ENCODE results near the gene RXRB. TPM values are rescaled to one million over a fixed set of nuclear protein-coding genes. Genes with fewer than 3 reads are reported as not detected.

RXRB gene
- total RNA-seq, 1 donor from 2014 or later, result 70.3 TPM

DNA sequence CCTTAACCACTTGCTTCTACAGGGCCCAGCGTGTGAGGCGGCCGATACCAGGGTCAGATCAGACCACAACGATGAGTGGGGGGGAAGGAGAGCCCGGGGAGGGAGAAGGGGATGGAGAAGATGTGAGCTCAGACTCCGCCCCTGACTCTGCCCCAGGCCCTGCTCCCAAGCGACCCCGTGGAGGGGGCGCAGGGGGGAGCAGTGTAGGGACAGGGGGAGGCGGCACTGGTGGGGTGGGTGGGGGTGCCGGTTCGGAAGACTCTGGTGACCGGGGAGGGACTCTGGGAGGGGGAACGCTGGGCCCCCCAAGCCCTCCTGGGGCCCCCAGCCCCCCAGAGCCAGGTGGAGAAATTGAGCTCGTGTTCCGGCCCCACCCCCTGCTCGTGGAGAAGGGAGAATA, 10.7 kb upstream of the RXRB start:
- H3K4me3 Mint-ChIP-seq, result no peak overlapping the region
- H3K9me3 Mint-ChIP-seq, result no peaks in the 10 kb centered on the region
- H3K36me3 Mint-ChIP-seq, result peaks cover 13% of the 10 kb centered on the region
- DNase-seq (ENCODE audit: low spot score in 2 of 2, unreplicated experiment in 2 of 2), result no peak
- H3K27me3 Mint-ChIP-seq (ENCODE audit: low read depth), result peaks cover 27% of the 10 kb centered on the region
- peaks cover 36% of the 10 kb centered on the region for H3K4me1 Mint-ChIP-seq
- TF ChIP-seq, protein P1, sequence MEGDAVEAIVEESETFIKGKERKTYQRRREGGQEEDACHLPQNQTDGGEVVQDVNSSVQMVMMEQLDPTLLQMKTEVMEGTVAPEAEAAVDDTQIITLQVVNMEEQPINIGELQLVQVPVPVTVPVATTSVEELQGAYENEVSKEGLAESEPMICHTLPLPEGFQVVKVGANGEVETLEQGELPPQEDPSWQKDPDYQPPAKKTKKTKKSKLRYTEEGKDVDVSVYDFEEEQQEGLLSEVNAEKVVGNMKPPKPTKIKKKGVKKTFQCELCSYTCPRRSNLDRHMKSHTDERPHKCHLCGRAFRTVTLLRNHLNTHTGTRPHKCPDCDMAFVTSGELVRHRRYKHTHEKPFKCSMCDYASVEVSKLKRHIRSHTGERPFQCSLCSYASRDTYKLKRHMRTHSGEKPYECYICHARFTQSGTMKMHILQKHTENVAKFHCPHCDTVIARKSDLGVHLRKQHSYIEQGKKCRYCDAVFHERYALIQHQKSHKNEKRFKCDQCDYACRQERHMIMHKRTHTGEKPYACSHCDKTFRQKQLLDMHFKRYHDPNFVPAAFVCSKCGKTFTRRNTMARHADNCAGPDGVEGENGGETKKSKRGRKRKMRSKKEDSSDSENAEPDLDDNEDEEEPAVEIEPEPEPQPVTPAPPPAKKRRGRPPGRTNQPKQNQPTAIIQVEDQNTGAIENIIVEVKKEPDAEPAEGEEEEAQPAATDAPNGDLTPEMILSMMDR (IDR thresholded peaks at IDR 0.05; ENCODE audit: unreplicated experiment), result no peak
- H3K27ac Mint-ChIP-seq, result no peak overlapping the region

DNA sequence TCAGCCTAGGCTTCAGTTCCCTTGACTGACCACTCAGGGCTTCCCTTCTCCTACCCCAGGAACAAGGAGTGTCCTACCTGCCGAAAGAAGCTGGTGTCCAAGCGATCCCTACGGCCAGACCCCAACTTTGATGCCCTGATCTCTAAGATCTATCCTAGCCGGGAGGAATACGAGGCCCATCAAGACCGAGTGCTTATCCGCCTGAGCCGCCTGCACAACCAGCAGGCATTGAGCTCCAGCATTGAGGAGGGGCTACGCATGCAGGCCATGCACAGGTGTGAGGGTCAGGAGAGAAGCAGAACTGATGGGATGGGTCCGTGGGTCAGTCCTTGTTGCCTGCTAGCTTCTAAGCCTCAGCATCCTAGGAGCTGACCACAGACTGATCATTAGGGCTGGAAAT, 9.4 kb upstream of the RXRB start:
- TF ChIP-seq, protein P1 (IDR thresholded peaks at IDR 0.05; ENCODE audit: unreplicated experiment), result no peak
- no peak for DNase-seq (ENCODE audit: low spot score in 2 of 2, unreplicated experiment in 2 of 2)
- H3K4me3 Mint-ChIP-seq, result peak overlapping the region; percentile 96
- H3K36me3 Mint-ChIP-seq, result peaks cover 13% of the 10 kb centered on the region
- H3K27ac Mint-ChIP-seq, result no peak overlapping the region
- H3K4me1 Mint-ChIP-seq, result peaks cover 44% of the 10 kb centered on the region
- peaks cover 17% of the 10 kb centered on the region for H3K27me3 Mint-ChIP-seq (ENCODE audit: low read depth)
- no peaks in the 10 kb centered on the region for H3K9me3 Mint-ChIP-seq

DNA sequence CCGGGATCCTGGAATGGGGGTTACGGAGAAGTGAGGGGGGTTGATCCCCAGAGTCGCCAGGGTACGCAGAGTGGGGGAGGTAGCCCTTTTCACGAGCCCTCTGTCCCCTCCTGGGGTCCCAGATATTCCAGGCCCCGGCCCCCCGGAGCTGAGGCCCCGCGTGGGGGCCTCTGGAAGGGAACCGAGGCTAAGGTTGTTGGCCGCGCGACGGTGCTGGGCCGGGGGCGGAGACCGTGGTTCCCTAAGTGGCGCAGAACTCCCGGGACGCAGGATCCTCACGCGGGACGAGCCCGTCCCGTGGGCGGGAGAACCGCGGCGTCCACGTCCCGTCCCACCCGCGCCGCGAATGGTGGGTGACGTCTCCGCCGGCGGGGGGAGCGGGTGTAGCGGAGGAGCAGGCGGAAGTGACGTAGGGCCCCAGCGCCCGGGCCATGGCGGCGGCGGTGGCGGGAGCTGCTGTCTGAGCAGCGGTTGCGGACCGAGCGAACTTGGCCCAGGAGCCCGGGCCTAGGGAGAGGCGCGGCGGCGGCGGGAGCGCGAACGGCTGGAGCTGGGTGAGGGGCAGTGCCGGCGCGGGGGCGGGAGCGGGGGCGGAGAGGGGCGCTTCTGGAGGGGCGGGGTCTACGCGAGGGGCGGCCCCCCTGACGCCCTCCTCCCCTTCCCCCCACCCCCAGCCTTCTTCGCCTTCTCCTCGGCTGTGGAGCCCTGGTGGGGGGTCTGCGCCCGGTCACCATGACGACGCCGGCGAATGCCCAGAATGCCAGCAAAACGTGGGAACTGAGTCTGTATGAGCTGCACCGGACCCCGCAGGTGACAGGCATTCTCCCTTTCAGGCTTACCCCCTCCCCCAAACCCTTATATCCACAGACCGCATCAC, 7.9 kb upstream of the RXRB start, which contains the start of gene RING1:
RING1 (plus strand) TSS at position 410 of the 877 bp plus-strand sequence; CDS start at position 733, 323 bp downstream.
- TF ChIP-seq, protein P1 (IDR thresholded peaks at IDR 0.05; ENCODE audit: unreplicated experiment), result no peak
- peak within 1 kb of the TSS; percentile 96 for H3K4me3 Mint-ChIP-seq
- H3K27ac Mint-ChIP-seq, result peak within 1 kb of the TSS; percentile 99
- H3K4me1 Mint-ChIP-seq, result peaks cover 44% of the 10 kb centered on the region
- DNase-seq (ENCODE audit: low spot score in 2 of 2, unreplicated experiment in 2 of 2), result peak; percentile 77 to 85
- peaks cover 13% of the 10 kb centered on the region for H3K36me3 Mint-ChIP-seq
- H3K27me3 Mint-ChIP-seq (ENCODE audit: low read depth), result peaks cover 4% of the 10 kb centered on the region
- no peaks in the 10 kb centered on the region for H3K9me3 Mint-ChIP-seq

DNA sequence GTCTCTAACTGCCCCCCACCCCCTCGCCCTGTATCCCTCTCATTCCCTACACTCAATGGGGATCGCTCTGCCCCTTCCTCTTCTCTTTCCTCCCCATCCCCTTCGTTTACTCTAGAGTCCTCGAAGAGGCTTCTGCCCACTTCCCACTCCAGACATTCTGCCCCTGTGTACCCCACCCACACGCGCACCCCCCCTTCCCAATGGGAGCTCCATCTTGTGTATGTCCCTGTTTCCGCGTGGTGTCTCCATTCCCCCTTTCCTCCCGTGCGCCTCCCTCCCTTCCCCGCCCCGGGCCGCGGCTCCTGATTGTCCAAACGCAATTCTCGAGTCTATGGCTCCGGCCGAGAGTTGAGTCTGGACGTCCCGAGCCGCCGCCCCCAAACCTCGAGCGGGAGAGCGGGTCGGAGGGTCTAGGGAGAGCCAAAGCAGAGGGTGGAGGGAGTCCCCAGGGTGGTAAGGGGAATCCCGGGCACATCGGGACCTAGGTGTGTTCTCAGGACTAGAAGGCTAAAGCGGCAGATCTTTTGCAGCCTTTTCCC, 7.2 kb upstream of the RXRB start:
- H3K36me3 Mint-ChIP-seq, result peaks cover 20% of the 10 kb centered on the region
- TF ChIP-seq, protein P1 (IDR thresholded peaks at IDR 0.05; ENCODE audit: unreplicated experiment), result no peak
- DNase-seq (ENCODE audit: low spot score in 2 of 2, unreplicated experiment in 2 of 2), result peak in 1 of 2 experiments; percentile 71

DNA sequence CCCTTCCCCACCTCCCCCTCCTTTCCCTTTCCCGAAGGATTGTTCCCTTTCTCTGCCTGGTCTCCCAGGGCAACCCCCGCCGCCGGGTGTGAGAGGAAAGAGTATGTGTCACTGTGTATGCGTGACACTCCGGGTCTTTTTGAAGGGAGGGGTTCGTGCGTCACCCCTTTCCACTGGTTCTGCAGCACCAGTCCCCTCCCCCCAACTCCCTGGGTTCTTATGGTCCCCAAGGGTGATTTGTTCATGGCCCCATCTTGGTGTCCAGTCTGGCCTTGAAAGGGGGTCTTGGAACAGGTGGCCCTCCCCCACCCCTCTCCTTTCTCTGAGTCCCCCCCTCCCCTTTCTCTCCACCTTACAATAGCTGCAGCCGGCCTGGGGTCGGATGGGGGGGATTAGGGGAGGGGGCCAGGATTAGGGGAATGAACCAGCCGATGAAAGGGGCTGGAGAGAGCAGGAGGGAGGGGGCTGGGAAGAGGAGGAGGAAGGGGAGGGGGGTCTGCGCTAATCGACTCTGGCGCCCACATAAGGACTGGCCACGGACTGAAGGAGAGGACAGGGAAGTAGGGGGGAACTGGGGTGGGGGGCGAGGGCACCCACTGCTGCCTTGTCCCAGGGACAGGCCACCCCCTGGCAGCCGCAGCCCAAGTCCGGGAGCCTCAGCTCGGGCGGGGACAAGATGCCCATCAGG, 6.5 kb upstream of the RXRB start:
- no peaks in the 10 kb centered on the region for H3K27me3 Mint-ChIP-seq (ENCODE audit: low read depth)
- DNase-seq (ENCODE audit: low spot score in 2 of 2, unreplicated experiment in 2 of 2), result no peak
- H3K4me1 Mint-ChIP-seq, result peaks cover 50% of the 10 kb centered on the region
- H3K4me3 Mint-ChIP-seq, result peak overlapping the region; percentile 96
- H3K27ac Mint-ChIP-seq, result no peak overlapping the region
- peaks cover 27% of the 10 kb centered on the region for H3K36me3 Mint-ChIP-seq
- no peaks in the 10 kb centered on the region for H3K9me3 Mint-ChIP-seq
- TF ChIP-seq, protein P1 (IDR thresholded peaks at IDR 0.05; ENCODE audit: unreplicated experiment), result no peak

More for the DNA sequence above, 7.2 kb upstream of the RXRB start:
- peaks cover 45% of the 10 kb centered on the region for H3K4me1 Mint-ChIP-seq
- no peaks in the 10 kb centered on the region for H3K9me3 Mint-ChIP-seq
- peaks cover 2% of the 10 kb centered on the region for H3K27me3 Mint-ChIP-seq (ENCODE audit: low read depth)
- peak overlapping the region; percentile 96 for H3K4me3 Mint-ChIP-seq
- peak overlapping the region; percentile 99 for H3K27ac Mint-ChIP-seq
